T-helper 1 cell (primary cell): ENCODE results near the gene RSRC1.
A peak's percentile ranks its signal among the peaks of the same experiment; 100 is the strongest.
"Not testable (repeated sequence)": the region's sequence is repeated elsewhere in the genome, so short reads cannot be mapped to it uniquely, and the experiment has no call there.

Experiments used
- DNase-seq, 5 donors: peaks; one replicate each; pipeline ENCODE4 v3.0.0-alpha.2; 2012 to 2020

Gene RSRC1

GRCh38 chr3:158244274-158244673, 134.4 kb downstream of the RSRC1 start:
- no peak for DNase-seq

DNA sequence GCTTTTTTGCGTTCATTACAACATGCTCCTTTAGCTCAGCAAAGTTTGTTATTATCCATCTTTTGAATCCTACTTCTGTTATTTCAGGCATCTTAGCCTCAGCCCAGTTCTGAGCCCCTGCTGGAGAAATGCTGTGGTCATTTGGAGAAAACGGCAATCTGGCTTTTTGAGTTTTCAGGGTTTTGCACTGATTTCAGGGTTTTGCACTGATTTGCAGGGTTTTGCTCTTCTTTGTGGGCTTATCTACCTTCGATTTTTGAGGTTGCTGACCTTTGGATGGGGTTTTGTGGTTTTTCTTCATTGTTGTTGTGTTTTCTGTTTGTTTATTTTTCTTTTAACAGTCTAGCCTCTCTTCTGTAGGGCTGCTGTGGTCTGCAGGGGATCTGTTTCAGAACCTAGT, 137.4 kb downstream of the RSRC1 start:
- no peak for DNase-seq

GRCh38 chr3:158248261-158248660, 138.4 kb downstream of the RSRC1 start:
- peak in 1 of 5 donors; percentile 0 for DNase-seq

GRCh38 chr3:158249183-158249582, 139.3 kb downstream of the RSRC1 start:
- DNase-seq: no peak

DNA sequence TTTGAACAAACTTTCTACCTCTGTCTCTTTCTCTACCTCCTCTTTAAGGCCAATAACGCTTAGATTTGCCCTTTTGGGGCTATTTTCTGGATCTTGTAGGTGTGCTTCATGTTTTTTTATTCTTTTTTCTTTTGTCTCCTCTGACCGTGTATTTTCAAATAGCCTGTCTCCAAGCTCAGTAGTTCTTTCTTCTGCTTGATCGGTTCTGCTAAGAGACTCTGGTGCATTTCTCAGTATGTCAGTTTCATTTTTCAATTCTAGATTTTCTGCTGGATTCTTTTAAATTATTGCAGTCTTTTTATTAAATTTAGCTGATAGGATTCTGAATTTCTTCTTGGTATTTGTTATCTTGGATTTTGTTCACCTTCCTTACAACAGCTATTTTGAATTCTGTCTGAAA, 148.7 kb downstream of the RSRC1 start:
- no peak for DNase-seq

GRCh38 chr3:158260392-158260791, 150.5 kb downstream of the RSRC1 start:
- no peak for DNase-seq

- no peak for DNase-seq
Observed at GRCh38 chr3:158261371-158261991, 151.6 kb downstream of the RSRC1 start.

- no peak for DNase-seq
Observed at GRCh38 chr3:158264894-158265293, 155.0 kb downstream of the RSRC1 start.

DNA sequence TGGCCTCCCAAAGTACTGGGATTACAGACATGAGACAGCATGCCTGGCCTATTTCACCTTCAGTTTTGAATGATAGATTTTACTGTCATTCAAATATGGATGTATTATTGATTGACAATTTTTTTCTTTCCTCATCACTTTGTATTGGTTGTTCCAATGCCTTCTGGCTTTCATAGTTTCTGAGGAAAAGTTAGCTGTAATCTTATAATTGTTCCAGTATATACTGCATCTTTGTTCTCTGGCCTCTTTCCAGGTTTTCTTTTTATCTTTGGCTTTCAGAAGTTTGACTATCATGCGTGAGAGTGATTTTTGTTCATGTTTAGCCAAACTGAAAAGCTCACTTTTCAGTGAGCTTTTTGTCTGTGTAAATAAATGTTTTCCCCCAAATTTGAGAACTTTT, 157.1 kb downstream of the RSRC1 start:
- no peak for DNase-seq

DNA sequence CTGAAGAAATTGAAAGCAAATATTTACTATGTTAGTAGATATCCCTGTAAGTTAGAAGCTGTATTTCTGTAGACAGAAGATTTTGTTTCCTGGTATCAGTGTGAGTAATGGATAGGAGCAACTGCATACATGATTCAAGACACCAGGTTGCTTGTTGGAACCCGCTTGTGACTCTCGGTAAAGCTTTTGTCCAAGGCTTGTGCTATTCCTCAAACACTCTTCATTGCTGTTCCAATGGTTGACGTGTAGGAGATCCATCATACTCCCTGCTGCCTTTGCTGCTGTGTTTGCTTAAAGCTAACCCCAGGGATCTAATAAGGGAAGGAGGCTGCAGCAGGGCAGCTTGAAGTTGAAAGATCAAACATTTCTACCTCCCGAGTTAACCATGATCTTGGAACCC, 160.1 kb downstream of the RSRC1 start:
- DNase-seq: no peak

DNA sequence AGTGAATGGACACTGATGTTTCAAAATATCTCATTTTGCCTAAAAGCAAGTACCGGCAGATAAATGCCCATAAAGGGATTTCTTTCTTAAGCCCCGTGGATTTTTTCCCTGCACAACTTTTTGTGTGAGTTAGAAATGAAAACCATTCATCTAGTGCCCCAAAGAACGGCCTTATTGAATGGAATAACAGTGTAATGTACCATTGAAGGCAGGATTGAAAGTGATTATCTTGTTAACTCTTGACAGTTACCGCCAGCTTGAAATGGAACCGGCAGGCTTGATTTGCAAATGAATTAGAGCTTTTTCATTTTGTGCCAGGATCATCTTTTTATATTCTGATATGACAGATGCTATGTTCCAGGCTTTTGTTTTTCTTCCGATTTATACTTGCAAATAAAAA, 162.2 kb downstream of the RSRC1 start:
- no peak for DNase-seq

GRCh38 chr3:158273656-158274055, 163.8 kb downstream of the RSRC1 start:
- DNase-seq: no peak

DNA sequence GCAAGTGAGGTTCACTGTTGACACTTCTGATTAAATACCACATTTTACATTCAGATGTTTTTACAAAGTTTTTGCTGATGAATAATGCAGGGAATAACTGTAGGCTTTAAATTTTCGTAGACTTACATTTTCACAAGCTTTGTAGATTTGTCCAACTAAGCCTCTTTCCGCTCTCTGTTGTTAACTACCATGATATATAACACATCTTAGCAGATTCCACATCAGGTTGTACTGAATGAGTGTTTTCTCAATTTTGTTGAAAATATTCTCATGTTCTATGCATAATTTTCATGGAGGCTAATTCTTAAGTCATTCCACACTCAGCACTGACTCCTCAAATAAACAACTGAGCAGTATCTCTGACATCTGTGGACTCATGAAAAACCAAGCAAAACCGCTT, 168.3 kb downstream of the RSRC1 start:
- no peak for DNase-seq

- no peak for DNase-seq
Observed at GRCh38 chr3:158279609-158280008, 169.7 kb downstream of the RSRC1 start.

DNA sequence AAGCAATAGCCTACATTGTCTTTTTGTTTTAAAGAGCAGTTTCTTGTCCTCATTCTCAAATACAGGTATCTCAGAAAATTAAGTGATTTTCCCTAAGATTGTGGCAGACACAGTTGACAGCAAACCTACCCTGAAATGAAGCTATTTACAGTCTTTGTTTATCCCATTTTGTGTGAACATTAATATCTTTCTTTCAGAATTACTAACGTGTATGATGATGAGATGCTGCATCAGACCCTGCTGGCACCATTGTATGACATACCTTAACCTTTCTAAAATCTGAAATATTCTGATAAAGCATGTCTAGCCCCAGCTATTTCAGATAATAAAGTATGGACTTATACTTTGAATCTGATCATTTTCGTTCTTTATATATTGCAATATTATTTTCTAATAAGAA, 185.9 kb downstream of the RSRC1 start:
- no peak for DNase-seq

GRCh38 chr3:158297940-158298339, 188.1 kb downstream of the RSRC1 start:
- DNase-seq: no peak

GRCh38 chr3:158308236-158308928, 198.5 kb downstream of the RSRC1 start:
- DNase-seq: no peak

DNA sequence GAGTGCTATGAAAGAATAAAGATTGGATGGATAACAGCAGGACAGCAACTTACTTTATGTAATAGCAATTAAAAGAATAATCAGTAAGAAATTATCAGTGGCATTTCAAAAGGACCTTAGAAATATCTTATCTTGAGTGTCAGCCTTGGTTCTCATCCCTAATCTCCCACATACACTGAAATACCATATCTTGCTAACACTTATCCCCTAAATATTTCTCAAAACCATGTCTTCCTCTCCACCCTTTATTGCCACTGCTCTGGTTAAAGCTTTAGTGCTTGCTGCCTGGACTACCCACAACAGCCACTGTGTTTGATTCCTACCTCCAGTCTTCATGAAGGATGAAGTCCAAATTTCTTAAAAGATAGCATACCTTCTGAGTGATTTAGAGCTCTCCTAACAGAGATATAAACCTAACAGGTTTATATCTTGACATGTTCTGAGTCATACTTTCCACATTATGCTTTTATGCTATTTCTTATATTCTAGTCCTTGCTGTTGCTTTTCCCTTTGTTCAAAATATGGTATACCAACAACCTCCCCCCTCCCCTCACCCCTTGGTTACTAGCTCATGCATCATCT, 202.8 kb downstream of the RSRC1 start:
- DNase-seq: no peak

DNA sequence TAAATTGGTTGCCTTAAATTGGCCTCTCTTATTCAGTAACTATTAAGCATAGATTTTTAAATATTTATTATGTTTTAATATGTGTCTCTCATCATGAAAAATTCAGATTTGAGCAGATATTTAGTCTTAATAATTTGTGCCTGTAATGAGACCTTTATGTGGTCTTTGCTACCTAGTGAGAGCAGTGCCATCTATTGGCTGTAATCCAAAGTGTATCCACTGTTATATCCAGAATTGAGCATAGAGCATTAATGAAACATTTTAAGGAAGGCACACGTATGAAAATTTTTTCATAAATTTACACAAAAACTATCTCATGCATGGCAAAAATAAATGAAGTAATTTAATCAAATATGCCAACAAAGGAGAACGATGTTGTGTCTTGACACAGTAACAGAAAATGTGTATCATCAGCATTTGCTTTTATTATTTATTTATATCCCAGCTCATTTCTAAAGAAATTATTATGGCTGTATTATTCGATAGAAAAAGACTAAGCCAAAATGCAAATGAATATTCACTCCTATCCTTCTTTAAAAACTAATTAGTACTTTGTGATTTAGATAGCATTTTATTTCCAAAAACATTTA, 203.5 kb downstream of the RSRC1 start:
- no peak for DNase-seq

- no peak for DNase-seq
Observed at GRCh38 chr3:158314426-158315357, 204.8 kb downstream of the RSRC1 start.

DNA sequence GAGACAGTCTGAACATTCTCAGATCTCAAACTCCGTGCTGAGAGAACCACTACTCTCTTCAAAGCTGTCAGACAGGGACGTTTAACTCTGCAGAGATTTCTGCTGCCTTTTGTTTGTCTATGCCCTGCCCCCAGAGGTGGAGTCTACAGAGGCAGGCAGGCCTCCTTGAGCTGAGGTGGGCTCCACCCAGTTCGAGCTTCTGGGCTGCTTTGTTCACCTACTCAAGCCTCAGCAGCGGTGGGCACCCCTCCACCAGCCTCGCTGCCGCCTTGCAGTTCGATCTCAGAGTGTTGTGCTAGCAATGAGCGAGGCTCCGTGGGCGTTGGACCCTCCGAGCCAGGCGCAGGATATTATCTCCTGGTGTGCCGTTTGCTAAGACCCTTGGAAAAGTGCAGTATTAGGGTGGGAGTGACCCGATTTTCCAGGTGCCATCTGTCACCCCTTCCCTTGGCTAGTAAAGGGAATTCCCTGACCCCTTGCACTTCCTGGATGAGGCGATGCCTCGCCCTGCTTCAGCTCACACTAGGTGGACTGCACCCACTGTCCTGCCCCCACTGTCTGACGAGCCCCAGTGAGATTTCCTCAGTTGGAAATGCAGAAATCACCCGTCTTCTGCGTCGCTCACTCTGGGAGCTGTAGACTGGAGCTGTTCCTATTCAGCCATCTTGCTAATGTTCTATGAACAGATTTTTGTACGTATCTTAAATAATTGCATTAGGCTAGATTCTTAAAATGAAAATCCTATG, 220.0 kb downstream of the RSRC1 start:
- DNase-seq: not testable (repeated sequence)

- no peak for DNase-seq
Observed at GRCh38 chr3:158330870-158331269, 221.0 kb downstream of the RSRC1 start.
